Stimulated activated naive CD8-positive, alpha-beta T cell treated with anti-CD3 and anti-CD28 coated beads, Interleukin-15, amount 100 ng/mL, for 72 hours (primary cell): ENCODE data around the gene COPS8.

Experiments used
- ATAC-seq: fragments of 150-1000 bp; cut with Tn5 transposase; 2 replicates; pipeline ENCODE4 v1.10.0; 2021; ENCODE audit warnings: mild to moderate bottlenecking, moderate library complexity
- DNase-seq, 2 donors: peaks; one replicate each; pipeline ENCODE4 v3.0.0; 2021 to 2022
- H3K27ac Mint-ChIP-seq, 2 donors: one replicate each; pipeline ENCODE4 v1.8.0; 2022; ENCODE audit warnings: mild to moderate bottlenecking in 2 of 2, mixed read lengths in 2 of 2, moderate library complexity in 2 of 2
- H3K27me3 Mint-ChIP-seq: one replicate; pipeline ENCODE4 v1.8.0; 2022; ENCODE audit warnings: mixed read lengths
- H3K4me1 Mint-ChIP-seq: one replicate; pipeline ENCODE4 v1.8.0; 2022; ENCODE audit warnings: mild to moderate bottlenecking, mixed read lengths
- H3K4me3 Mint-ChIP-seq, 2 donors: one replicate each; pipeline ENCODE4 v1.8.0; 2022; ENCODE audit warnings: mild to moderate bottlenecking in 2 of 2, mixed read lengths in 2 of 2, moderate library complexity in 1 of 2
- H3K9me3 Mint-ChIP-seq, 2 donors: one replicate each; pipeline ENCODE4 v1.8.0; 2022; ENCODE audit warnings: mixed read lengths in 2 of 2

COPS8 gene

GRCh38 chr2:237085248-237086221 is at the start of gene COPS8:
TSS of gene COPS8 (plus strand) at chr2:237085889. CDS start at chr2:237085965, 76 bp downstream.
- H3K4me1 Mint-ChIP-seq, result peaks cover 29% of the 10 kb centered on the region
- peak; percentile 89 to 92 for DNase-seq

GRCh38 chr2:237039301-237040031 is 46.2 kb upstream of the COPS8 start:
- no peaks in the 10 kb centered on the region for H3K9me3 Mint-ChIP-seq
- peak overlapping the region in 1 of 2 donors; percentile 77 for H3K27ac Mint-ChIP-seq
- no peak for ATAC-seq

More at GRCh38 chr2:237085248-237086221, at the start of gene COPS8:
- Mint-ChIP-seq H3K27me3 (no peaks in the 10 kb centered on the region), H3K27ac (peak within 1 kb of the TSS; percentile 99), H3K4me3 (peak within 1 kb of the TSS; percentile 100), H3K9me3 (no peaks in the 10 kb centered on the region)
- ATAC-seq, result peak; percentile 99

GRCh38 chr2:237041231-237041630 is 44.5 kb upstream of the COPS8 start:
- Mint-ChIP-seq H3K9me3 (no peaks in the 10 kb centered on the region), H3K4me1 (no peaks in the 10 kb centered on the region), H3K27me3 (no peaks in the 10 kb centered on the region), H3K27ac (no peak overlapping the region), H3K4me3 (no peak overlapping the region)
- no peak for DNase-seq
- ATAC-seq, result no peak

More at GRCh38 chr2:237039301-237040031, 46.2 kb upstream of the COPS8 start:
- Mint-ChIP-seq H3K4me3 (no peak overlapping the region), H3K27me3 (no peaks in the 10 kb centered on the region), H3K4me1 (no peaks in the 10 kb centered on the region)
- DNase-seq, result no peak

GRCh38 chr2:237042101-237042500 is 43.6 kb upstream of the COPS8 start:
- Mint-ChIP-seq H3K9me3 (no peaks in the 10 kb centered on the region), H3K4me1 (no peaks in the 10 kb centered on the region), H3K27me3 (no peaks in the 10 kb centered on the region), H3K4me3 (no peak overlapping the region), H3K27ac (no peak overlapping the region)
- DNase-seq (no peak), ATAC-seq (no peak)

- no peak overlapping the region for H3K4me3 Mint-ChIP-seq
- no peaks in the 10 kb centered on the region for H3K27me3 Mint-ChIP-seq
- ATAC-seq, result no peak
- H3K27ac Mint-ChIP-seq, result no peak overlapping the region
- DNase-seq, result no peak
- no peaks in the 10 kb centered on the region for H3K4me1 Mint-ChIP-seq
- peaks cover 4 to 12% of the 10 kb centered on the region in 2 donors for H3K9me3 Mint-ChIP-seq
Observed at GRCh38 chr2:237043866-237044265, 41.8 kb upstream of the COPS8 start.

- no peaks in the 10 kb centered on the region for H3K4me1 Mint-ChIP-seq
- H3K27ac Mint-ChIP-seq, result no peak overlapping the region
- DNase-seq, result no peak
Observed at GRCh38 chr2:237044281-237044680, 41.4 kb upstream of the COPS8 start.

GRCh38 chr2:237045449-237045848 is 40.2 kb upstream of the COPS8 start:
- DNase-seq, result no peak
- no peaks in the 10 kb centered on the region for H3K27me3 Mint-ChIP-seq
- H3K27ac Mint-ChIP-seq, result no peak overlapping the region

More at GRCh38 chr2:237044281-237044680, 41.4 kb upstream of the COPS8 start:
- H3K9me3 Mint-ChIP-seq, result peaks cover 7 to 15% of the 10 kb centered on the region in 2 donors
- no peaks in the 10 kb centered on the region for H3K27me3 Mint-ChIP-seq
- ATAC-seq, result no peak
- H3K4me3 Mint-ChIP-seq, result no peak overlapping the region

GRCh38 chr2:237048595-237048994 is 37.1 kb upstream of the COPS8 start:
- ATAC-seq, result no peak
- Mint-ChIP-seq H3K9me3 (peaks cover 7 to 25% of the 10 kb centered on the region in 2 donors), H3K27ac (no peak overlapping the region), H3K4me3 (no peak overlapping the region), H3K27me3 (peaks cover 9% of the 10 kb centered on the region), H3K4me1 (no peaks in the 10 kb centered on the region)
- no peak for DNase-seq

More at GRCh38 chr2:237045449-237045848, 40.2 kb upstream of the COPS8 start:
- no peak for ATAC-seq
- H3K4me1 Mint-ChIP-seq, result no peaks in the 10 kb centered on the region
- peaks cover 7 to 25% of the 10 kb centered on the region in 2 donors for H3K9me3 Mint-ChIP-seq
- H3K4me3 Mint-ChIP-seq, result no peak overlapping the region

GRCh38 chr2:237051861-237052260 is 33.8 kb upstream of the COPS8 start:
- H3K4me3 Mint-ChIP-seq, result no peak overlapping the region
- peaks cover 7 to 25% of the 10 kb centered on the region in 2 donors for H3K9me3 Mint-ChIP-seq
- no peak overlapping the region for H3K27ac Mint-ChIP-seq
- DNase-seq (no peak), ATAC-seq (no peak)
- peaks cover 9% of the 10 kb centered on the region for H3K27me3 Mint-ChIP-seq
- no peaks in the 10 kb centered on the region for H3K4me1 Mint-ChIP-seq

GRCh38 chr2:237053066-237053465 is 32.6 kb upstream of the COPS8 start:
- DNase-seq (no peak), ATAC-seq (no peak)
- no peak overlapping the region for H3K27ac Mint-ChIP-seq
- H3K27me3 Mint-ChIP-seq, result peaks cover 9% of the 10 kb centered on the region
- H3K4me3 Mint-ChIP-seq, result no peak overlapping the region
- peaks cover 7 to 21% of the 10 kb centered on the region in 2 donors for H3K9me3 Mint-ChIP-seq
- H3K4me1 Mint-ChIP-seq, result no peaks in the 10 kb centered on the region

GRCh38 chr2:237055386-237056100 is 30.1 kb upstream of the COPS8 start:
- Mint-ChIP-seq H3K4me1 (peaks cover 13% of the 10 kb centered on the region), H3K27me3 (peaks cover 9% of the 10 kb centered on the region), H3K27ac (no peak overlapping the region), H3K9me3 (no peaks in the 10 kb centered on the region), H3K4me3 (no peak overlapping the region)
- DNase-seq (no peak), ATAC-seq (no peak)

GRCh38 chr2:237056287-237056875 is 29.3 kb upstream of the COPS8 start:
- no peaks in the 10 kb centered on the region for H3K9me3 Mint-ChIP-seq
- ATAC-seq, result no peak
- no peak for DNase-seq
- H3K27me3 Mint-ChIP-seq, result peaks cover 9% of the 10 kb centered on the region
- H3K4me1 Mint-ChIP-seq, result peaks cover 22% of the 10 kb centered on the region
- no peak overlapping the region for H3K27ac Mint-ChIP-seq
- H3K4me3 Mint-ChIP-seq, result no peak overlapping the region

GRCh38 chr2:237057107-237057506 is 28.6 kb upstream of the COPS8 start:
- Mint-ChIP-seq H3K4me1 (peaks cover 22% of the 10 kb centered on the region), H3K27me3 (peaks cover 8% of the 10 kb centered on the region), H3K27ac (no peak overlapping the region), H3K4me3 (no peak overlapping the region), H3K9me3 (no peaks in the 10 kb centered on the region)
- DNase-seq (no peak), ATAC-seq (no peak)

- Mint-ChIP-seq H3K9me3 (no peaks in the 10 kb centered on the region), H3K4me1 (peaks cover 22% of the 10 kb centered on the region), H3K27ac (no peak overlapping the region), H3K4me3 (no peak overlapping the region), H3K27me3 (no peaks in the 10 kb centered on the region)
- no peak for ATAC-seq
- no peak for DNase-seq
Observed at GRCh38 chr2:237057893-237058300, 27.8 kb upstream of the COPS8 start.

- no peak overlapping the region for H3K4me3 Mint-ChIP-seq
- DNase-seq, result no peak
- no peak for ATAC-seq
- peaks cover 22% of the 10 kb centered on the region for H3K4me1 Mint-ChIP-seq
- H3K27me3 Mint-ChIP-seq, result no peaks in the 10 kb centered on the region
- no peaks in the 10 kb centered on the region for H3K9me3 Mint-ChIP-seq
- no peak overlapping the region for H3K27ac Mint-ChIP-seq
Observed at GRCh38 chr2:237058423-237058822, 27.3 kb upstream of the COPS8 start.
